ENCODE results near the gene FAM221A. TPM values are rescaled to one million over a fixed set of nuclear protein-coding genes. Genes with fewer than 3 reads are reported as not detected.
"Not testable (repeated sequence)": the region's sequence is repeated elsewhere in the genome, so short reads cannot be mapped to it uniquely, and the experiment has no call there.

FAM221A gene
- total RNA-seq, 2 donors from 2014 or later = 7.0 to 30.8 TPM

DNA sequence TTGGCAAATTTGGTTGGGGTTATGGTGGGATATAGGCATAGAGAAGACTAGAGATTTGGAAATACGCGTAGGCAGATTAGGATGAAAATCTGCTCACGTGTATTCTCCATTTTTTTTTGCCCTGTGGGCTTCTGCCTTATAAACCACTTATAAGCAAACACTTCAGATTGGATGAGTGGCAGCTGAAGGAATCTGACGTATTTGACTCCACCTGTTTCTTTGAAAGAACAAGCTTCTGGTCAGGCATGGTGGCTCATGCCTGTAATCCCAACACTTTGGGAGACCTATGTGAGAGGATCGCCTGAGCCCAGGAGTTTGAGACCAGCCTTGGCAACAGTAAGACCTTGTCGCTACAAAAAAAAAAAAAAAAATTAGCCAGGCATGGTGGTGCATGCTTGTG lies 35.1 kb downstream of the FAM221A start:
- Histone ChIP-seq H3K27me3 (replicated peaks; ENCODE audit: insufficient read depth) (no peaks in the 10 kb centered on the region), H3K9me3 (no peaks in the 10 kb centered on the region), H3K4me3 (no peak overlapping the region), H3K4me1 (replicated peaks) (no peaks in the 10 kb centered on the region), H3K27ac (no peak overlapping the region), H3K36me3 (no peaks in the 10 kb centered on the region)
- WGBS = 80% methylated on average over 6 of the region's 6 CpGs
- DNase-seq (ENCODE audit: low spot score) = no peak
- TF ChIP-seq POLR2A (IDR thresholded peaks at IDR 0.05) = no peak
- TF ChIP-seq, protein P1, sequence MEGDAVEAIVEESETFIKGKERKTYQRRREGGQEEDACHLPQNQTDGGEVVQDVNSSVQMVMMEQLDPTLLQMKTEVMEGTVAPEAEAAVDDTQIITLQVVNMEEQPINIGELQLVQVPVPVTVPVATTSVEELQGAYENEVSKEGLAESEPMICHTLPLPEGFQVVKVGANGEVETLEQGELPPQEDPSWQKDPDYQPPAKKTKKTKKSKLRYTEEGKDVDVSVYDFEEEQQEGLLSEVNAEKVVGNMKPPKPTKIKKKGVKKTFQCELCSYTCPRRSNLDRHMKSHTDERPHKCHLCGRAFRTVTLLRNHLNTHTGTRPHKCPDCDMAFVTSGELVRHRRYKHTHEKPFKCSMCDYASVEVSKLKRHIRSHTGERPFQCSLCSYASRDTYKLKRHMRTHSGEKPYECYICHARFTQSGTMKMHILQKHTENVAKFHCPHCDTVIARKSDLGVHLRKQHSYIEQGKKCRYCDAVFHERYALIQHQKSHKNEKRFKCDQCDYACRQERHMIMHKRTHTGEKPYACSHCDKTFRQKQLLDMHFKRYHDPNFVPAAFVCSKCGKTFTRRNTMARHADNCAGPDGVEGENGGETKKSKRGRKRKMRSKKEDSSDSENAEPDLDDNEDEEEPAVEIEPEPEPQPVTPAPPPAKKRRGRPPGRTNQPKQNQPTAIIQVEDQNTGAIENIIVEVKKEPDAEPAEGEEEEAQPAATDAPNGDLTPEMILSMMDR (IDR thresholded peaks at IDR 0.05) = no peak
- no peak for TF ChIP-seq POLR2AphosphoS5 (IDR thresholded peaks at IDR 0.05)
- intact Hi-C loops (cut with DNase I) = no loop called here

DNA sequence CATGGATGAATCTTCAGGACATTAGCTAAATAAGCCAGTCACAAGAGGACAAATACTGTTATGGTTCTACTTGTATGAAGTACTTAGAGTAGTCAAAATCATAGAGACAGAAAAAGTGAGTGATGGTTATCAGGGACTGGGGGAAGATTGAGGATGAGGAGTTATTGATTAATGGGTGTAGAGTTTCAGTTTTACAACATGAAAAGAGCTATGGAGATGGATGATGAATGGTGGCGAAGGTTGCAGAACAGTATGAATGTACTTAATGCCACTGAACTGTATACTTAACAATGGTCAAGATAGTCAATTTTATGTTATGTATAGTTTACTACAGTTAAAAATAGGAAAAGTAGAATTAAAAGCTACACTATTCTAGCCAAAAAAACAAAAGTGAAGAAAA lies 37.8 kb downstream of the FAM221A start:
- TF ChIP-seq POLR2A (IDR thresholded peaks at IDR 0.05) = no peak
- no peak for TF ChIP-seq POLR2AphosphoS5 (IDR thresholded peaks at IDR 0.05)
- TF ChIP-seq, protein P1 (IDR thresholded peaks at IDR 0.05) = no peak
- Histone ChIP-seq H3K27ac (no peak overlapping the region), H3K4me1 (replicated peaks) (no peaks in the 10 kb centered on the region), H3K4me3 (no peak overlapping the region), H3K9me3 (no peaks in the 10 kb centered on the region), H3K27me3 (replicated peaks; ENCODE audit: insufficient read depth) (no peaks in the 10 kb centered on the region), H3K36me3 (no peaks in the 10 kb centered on the region)
- intact Hi-C loops (cut with DNase I) = no loop called here
- 92% methylated on average over 1 of the region's 1 CpG for WGBS
- DNase-seq (ENCODE audit: low spot score) = no peak

DNA sequence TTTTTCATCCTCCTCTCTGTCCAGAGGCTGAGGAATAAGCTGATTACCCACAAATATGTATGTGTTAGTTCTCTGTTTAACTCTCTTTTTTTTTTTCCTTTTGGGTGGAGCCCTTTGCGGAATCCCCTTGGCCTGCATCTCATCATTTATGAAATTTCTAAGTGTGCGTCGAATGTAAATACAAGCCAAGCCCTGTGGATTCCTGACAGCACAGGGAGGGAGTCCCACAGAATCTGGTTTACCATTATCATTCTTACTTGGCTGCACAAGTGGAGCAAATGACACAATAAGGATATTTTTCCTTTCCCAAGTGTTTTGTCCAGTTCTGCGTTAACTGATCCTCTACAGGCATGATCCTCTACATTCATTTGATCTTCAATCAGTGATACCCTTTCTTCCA lies 41.5 kb downstream of the FAM221A start:
- Histone ChIP-seq H3K27ac (no peak overlapping the region), H3K4me1 (replicated peaks) (no peaks in the 10 kb centered on the region), H3K4me3 (no peak overlapping the region), H3K9me3 (no peaks in the 10 kb centered on the region), H3K27me3 (replicated peaks; ENCODE audit: insufficient read depth) (no peaks in the 10 kb centered on the region), H3K36me3 (no peaks in the 10 kb centered on the region)
- WGBS = 79% methylated on average over 4 of the region's 4 CpGs
- intact Hi-C loops (cut with DNase I) = no loop called here
- TF ChIP-seq, protein P1 (IDR thresholded peaks at IDR 0.05) = no peak
- TF ChIP-seq POLR2AphosphoS5 (IDR thresholded peaks at IDR 0.05) = no peak
- TF ChIP-seq POLR2A (IDR thresholded peaks at IDR 0.05) = no peak
- no peak for DNase-seq (ENCODE audit: low spot score)

DNA sequence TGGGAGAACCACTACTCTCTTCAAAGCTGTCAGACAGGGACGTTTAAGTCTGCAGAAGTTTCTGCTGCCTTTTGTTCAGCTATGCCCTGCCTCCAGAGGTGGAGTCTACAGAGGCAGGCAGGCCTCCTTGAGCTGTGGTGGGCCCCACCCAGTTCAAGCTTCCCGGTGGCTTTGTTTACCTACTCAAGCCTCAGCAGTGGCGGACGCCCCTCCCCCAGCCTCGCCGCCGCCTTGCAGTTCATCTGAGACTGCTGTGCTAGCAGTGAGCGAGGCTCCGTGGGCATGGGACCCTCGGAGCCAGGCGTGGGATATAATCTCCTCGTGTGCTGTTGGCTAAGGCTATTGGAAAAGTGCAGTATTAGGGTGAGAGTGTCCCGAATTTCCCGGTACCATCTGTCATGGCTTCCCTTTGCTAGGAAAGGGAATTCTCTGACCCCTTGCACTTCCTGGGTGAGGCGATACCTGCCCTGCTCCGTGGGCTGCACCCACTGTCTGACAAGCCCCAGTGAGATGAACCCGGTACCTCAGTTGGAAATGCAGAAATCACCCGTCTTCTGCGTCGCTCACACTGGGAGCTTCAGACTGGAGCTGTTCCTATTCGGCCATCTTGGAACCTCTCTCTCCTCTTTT lies 42.7 kb downstream of the FAM221A start:
- H3K4me3 ChIP-seq; H3K36me3 ChIP-seq; H3K9me3 ChIP-seq; H3K4me1 ChIP-seq (replicated peaks); DNase-seq (ENCODE audit: low spot score); intact Hi-C loops (cut with DNase I); H3K27ac ChIP-seq; H3K27me3 ChIP-seq (replicated peaks; ENCODE audit: insufficient read depth): not testable (repeated sequence)
- WGBS = 79% methylated on average over 20 of the region's 21 CpGs

DNA sequence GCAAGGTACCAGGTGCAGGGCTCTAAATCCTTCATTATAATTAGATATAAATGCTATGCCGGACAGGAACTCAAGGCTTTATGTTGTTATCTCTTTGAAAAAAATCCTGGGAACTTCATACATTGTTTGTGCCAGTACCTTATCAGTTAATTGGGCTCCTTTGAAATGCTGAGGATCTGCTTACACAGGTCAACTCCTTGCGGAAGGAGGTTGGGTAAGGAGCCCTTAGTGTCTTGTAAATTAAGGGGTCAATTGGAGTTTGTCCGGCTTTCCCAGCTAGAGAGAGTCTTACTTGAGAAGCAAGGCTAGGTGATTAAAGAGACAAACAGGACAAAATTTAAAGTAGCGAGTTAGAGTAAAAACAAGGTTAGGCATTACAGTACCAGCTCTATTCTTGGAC lies 44.1 kb downstream of the FAM221A start:
- H3K27ac ChIP-seq; H3K4me3 ChIP-seq; H3K27me3 ChIP-seq (replicated peaks; ENCODE audit: insufficient read depth); intact Hi-C loops (cut with DNase I); H3K9me3 ChIP-seq; H3K36me3 ChIP-seq; H3K4me1 ChIP-seq (replicated peaks); DNase-seq (ENCODE audit: low spot score): not testable (repeated sequence)
- 70% methylated on average over 4 of the region's 4 CpGs for WGBS

DNA sequence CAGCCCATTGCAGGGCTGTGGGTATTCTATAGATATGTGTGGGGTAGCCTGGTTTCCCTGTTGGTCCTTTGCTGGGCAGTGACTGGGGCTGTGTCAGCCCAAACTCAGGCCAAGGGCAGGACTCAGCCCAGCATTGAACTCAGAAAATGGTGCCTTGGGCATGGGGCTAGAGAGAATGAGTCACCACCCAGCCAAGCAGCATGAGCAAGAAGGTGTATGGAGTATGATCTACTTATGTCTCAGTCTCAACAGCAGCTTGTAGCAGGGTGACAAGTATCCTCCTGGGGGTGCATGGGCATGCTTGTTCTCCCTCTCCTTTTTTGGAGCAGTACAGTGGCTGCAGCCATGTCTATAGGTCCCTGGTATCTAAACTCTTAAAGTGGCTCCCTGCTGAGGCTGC lies 62.1 kb downstream of the FAM221A start:
- Histone ChIP-seq H3K4me1 (replicated peaks) (no peaks in the 10 kb centered on the region), H3K4me3 (no peak overlapping the region), H3K36me3 (no peaks in the 10 kb centered on the region), H3K27ac (no peak overlapping the region), H3K9me3 (no peaks in the 10 kb centered on the region), H3K27me3 (replicated peaks; ENCODE audit: insufficient read depth) (no peaks in the 10 kb centered on the region)
- intact Hi-C loops (cut with DNase I) = no loop called here
- DNase-seq (ENCODE audit: low spot score) = no peak
- no peak for TF ChIP-seq POLR2AphosphoS5 (IDR thresholded peaks at IDR 0.05)
- no peak for TF ChIP-seq POLR2A (IDR thresholded peaks at IDR 0.05)
- TF ChIP-seq, protein P1 (IDR thresholded peaks at IDR 0.05) = no peak
